ENCODE results near the gene IGIP.

IGIP gene

DNA sequence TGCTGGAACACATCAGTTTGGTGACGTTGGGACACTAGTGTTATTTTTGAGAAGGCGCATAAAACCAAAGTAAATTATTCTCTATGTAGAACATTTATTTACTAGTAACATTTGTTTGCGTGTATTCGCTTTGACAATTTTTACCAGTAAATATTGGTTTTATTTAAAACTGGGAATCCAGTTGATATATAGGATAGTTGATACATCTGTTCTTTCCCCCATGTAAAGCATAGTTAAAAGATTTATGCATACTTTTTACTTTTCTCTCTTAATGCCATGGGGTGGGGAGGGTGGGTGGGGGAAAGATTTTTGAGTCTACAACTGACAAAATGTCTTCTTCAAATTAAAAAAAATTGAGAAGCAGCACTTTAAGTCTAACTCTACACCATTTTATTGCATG is at the start of gene IGIP:
Gene IGIP (plus strand): TSS at position 301 of the 400 bp plus-strand sequence. CDS start 2,540 bp downstream, outside the sequence.
- no peak for DNase-seq

GRCh38 chr5:140076142-140076541 is 49.6 kb upstream of the IGIP start:
- no peak for DNase-seq

DNA sequence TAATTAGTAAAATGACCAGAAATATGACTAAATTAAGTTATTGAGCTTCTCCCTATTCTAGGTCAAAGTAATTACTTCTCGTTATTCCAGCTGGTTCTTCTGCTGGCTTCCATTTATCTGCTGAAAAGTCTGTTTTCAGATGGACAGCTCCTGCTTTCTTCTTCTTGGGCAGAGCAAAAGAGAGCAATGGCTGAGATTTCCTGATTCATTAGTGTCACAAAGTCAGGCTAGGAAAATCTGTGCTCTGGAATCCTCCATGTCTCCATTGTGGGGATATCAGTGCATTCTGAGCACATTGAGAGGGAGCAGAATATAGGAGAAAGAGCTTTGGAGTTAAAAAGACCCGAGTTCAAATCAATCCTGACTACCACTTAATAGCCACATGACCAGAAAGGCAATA is 48.9 kb upstream of the IGIP start:
- no peak for DNase-seq

- no peak for DNase-seq
Observed at GRCh38 chr5:140083120-140083519, 42.6 kb upstream of the IGIP start.

DNA sequence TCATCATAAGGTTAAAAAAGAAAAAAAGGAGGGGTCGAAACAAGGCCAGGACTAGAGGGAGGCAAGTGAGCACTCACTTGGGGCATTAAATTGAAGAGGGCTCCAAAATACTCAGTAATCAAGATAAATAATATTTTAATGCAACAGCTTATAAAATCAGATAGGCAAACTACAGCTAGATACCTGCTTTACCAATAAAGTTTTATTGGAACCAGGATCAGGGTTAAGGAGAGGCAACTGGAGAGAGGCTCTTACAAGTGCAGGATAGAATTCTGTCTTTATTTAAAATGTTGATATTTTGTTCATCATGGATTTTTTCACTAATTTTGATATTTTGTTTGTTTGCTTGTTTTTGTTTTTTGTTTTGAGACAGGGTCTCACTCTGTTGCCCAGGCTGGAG is 42.1 kb upstream of the IGIP start:
- DNase-seq, result no peak

GRCh38 chr5:140084541-140084940 is 41.2 kb upstream of the IGIP start:
- peak; percentile 16 for DNase-seq

GRCh38 chr5:140090251-140090650 is 35.5 kb upstream of the IGIP start:
- DNase-seq, result no peak

DNA sequence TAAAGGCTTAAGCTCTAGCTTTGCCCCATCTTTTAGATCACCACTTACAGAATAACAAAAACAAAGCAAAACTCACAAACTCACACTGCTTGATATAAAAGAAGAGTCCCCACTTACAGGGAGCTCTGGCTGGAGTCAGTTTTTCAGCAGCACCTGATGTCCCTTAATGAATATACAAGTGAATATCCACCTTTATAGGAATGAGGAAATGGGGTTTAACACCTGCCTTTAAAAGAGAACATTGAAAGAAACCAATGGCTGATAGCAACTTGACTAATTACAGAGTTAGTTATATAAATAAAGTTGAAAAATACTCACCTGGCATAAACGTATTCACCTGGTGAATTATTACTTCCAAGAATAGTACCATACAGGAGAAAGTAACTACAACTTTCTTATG is 32.6 kb upstream of the IGIP start:
- no peak for DNase-seq

- DNase-seq, result no peak
Observed at GRCh38 chr5:140093866-140094265, 31.9 kb upstream of the IGIP start.

DNA sequence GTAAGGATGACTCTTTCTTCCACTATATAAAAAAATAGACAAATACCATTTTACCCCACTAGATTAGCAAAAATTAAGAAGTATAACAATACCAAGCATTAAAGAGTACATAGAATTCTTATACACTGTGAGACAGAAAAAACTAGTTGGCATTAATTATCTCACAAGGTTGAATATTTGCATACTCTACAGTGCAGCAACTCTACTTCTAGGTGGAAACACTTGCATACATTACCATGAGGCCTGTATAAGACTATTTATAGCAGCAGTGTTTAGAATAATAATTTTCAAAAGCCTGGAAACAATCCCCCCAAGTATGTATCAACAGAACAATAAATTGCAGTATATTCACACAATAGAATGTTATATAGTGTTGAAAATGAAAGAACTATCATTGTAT is 30.8 kb upstream of the IGIP start:
- DNase-seq, result no peak

GRCh38 chr5:140101179-140101578 is 24.6 kb upstream of the IGIP start:
- no peak for DNase-seq

DNA sequence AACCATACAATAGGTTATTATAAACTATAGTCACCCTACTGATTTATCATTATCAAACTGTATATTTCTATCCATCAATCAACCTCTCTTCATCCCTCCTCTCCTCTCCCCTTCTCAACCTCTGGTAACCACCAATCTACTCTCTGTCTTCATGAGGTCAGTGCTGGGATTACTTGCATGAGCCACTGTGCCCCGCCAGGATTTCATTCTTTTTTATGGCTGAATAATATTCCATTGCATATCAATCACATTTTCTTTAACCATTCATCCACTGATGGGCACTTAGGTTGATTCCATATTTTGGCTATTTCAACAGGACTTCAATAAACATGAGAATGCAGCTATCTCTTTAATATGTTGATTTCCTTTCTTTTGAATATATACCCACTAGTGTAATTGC is 22.6 kb upstream of the IGIP start:
- no peak for DNase-seq

DNA sequence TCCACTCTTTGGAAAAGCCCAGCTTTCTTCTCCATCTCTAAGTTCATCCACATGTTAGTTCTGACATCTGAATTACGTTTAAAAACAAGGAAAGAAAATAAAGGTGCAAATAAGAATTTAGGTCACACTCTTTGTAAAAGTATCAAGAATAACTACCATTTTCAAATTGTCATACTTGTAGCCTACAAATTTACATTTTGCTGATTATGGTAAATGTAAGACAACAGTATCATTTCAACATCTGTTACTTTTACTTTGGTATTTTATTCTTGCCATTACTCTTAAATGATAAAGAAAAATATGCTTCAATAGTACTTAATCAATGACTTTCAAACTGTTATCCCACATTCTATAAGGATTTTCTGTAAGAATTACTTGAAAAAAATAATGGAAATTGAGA is 21.6 kb upstream of the IGIP start:
- no peak for DNase-seq

DNA sequence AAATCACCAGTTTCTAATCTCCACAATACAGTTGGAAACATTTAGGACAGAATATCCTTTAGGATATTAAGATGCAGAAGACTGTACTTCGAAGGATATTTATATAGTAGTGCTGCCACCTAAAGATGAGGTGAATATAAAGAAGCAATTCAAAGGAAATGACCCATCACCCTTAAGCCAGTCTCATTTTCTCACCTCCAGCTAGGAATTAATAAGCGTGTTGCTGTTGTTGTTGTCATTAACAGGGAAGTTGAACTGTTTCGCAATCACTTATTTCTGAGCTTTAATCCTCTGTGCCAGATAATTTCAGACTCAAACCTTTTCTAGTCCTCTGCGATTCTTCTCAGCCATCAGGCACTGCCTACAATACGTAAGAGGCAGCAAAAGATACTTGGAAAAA is 19.6 kb upstream of the IGIP start:
- DNase-seq, result no peak

DNA sequence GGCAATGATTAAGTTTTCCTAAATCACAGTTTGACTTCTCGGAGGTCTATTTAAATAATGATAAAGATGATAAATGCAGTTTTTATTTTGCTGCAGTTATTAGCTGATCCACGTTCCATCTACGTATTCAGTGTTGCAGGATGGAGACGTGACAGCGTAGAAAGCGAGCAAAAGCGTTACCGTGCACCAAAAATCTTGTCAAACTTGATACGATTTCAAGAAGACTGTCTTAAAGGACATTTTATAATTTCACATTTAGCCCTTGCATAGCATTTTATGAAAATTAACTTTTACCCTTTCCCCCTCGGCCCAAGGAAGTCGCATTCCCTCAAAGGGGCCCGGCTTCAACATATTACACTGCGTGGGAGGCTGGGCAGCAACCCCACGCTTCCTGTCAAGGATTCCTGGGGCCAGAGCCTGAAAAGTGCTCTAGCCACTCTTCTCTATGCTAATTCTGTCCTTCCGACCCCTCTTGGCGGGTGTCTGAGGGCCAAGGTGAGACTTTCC is 18.9 kb upstream of the IGIP start:
- DNase-seq, result no peak

- peak; percentile 95 for DNase-seq
Observed at GRCh38 chr5:140107312-140108092, 18.2 kb upstream of the IGIP start.

DNA sequence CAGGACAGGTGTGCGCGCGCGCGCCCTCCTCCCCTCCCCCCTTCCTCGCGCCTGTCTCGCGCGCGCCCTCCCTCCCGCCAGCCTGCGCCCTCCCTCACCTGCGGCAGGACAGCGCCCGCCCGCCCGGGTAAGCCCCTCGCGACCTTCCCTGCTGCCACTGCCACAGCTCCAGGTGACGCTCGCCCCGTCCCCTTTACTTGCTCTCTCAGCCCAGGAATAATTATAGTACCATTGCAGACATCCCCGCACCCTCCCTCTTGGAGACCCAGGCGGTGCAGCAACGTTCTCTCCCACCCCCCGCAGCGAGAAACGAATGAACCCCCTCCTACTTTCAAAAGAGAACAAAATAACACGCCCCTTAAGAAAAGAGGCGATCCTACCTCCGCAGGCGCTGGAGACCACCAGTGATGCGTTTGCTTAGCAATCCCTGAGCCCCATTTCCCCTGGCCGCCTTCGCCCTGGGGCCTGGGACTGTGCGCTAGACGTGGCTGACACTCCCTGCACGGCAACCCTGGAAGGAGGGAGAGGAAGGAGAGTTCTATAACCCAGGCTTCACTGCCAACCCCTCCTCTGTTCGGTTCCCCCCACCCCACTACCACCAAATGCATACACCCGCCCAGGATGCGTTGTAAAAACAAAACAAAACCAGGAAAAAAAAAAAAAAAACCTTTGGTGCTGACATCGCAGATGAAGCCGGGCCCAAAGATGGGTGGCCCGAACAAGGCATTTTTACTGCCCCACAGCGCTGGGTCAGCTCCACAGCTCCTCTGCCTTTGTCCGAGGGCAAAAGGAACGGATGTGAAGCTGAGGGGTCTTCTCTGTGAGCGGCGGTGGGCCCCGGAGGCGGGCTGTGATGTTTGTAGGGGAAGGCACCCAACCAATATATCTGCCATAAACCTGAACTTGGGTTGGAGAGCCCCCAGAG is 17.4 kb upstream of the IGIP start:
- peak; percentile 20 for DNase-seq

DNA sequence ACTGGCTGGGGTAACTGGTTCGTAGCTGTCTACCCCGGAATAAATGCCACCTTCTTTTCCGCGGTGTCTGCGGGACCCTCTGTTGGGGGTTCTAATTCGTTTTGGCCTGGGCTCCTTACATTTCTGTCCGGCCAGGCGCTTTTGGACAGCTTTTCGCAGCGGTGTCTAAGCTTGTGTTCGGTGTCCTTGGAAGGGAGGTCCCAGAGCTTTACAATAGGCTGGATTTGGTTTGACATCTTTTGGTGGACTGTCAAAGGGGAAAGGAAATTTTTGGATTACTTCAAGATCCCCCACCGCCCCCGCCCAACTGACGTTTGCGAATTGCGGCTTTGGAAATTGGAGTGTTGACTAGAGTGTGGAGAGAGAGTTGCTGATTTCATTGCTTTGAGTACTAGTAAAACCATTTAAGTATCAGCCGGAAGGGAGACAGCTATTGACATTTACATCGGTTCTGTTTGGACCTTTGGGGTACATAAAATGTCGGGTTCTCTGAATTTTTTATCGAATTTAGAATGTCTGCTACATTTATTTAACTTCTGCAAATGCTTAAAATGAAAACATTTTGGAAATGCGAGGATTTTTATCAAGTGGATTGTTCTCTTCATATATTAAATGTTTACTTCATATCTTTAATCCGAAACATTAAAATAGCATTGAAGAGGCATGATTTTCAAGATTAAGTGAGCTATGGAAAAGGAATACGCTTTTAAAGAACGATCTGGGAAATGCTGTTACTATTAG is 16.5 kb upstream of the IGIP start:
- DNase-seq, result peak; percentile 25

DNA sequence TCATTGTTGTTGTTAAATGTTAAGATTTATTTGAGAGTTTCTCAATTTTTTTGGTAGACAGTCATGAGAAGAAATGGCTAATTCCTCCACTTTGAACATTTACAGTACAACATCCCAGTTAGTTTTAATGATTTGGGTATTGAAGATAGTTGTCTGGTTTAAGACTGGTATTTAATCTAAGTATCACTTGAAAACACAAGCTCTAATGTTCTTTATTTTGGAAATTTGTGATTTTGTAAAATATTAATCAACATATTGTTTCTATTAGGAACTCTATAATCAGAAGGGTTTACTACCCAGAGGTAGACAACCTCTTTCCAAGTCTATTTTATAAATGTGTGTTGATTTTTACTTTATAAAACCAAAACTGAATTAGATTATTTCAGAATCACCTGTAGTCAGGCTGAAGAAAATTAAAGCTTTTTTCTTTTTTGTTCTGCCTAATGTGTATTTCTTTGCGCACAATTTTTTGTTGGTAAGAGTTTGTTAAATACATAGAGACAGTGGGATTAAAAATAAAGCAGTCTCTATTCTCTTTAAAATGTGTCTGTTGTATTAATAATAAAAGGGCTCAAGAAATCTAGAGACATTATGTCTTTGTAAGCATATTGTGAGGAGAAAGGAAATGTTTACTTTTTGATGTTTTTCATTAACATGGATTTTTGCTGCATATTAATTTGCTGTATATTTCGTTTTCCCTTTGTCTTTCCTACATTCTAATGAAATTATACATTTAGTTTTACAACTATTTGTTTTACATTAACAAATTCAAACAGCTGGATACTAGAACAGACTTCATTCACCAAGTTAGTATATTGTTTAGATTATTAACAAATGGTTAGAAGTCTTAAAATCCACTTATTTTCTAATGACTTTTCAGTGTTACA is 15.7 kb upstream of the IGIP start:
- DNase-seq, result no peak

DNA sequence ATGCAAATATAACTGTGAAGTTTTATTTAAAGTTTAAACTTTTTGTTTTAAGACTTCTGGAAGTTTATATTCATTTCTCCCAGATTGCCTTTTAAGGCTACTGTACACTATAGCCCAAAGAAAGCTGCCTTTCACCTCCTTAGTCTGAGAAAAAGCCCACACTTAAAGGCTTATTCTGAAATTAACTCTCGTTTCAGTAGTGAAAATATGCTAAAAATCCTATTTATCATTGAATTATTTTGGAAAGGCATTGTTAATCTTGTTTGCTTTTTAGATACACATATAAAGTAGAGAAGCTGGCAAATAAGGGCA is 15.1 kb upstream of the IGIP start:
- no peak for DNase-seq

DNA sequence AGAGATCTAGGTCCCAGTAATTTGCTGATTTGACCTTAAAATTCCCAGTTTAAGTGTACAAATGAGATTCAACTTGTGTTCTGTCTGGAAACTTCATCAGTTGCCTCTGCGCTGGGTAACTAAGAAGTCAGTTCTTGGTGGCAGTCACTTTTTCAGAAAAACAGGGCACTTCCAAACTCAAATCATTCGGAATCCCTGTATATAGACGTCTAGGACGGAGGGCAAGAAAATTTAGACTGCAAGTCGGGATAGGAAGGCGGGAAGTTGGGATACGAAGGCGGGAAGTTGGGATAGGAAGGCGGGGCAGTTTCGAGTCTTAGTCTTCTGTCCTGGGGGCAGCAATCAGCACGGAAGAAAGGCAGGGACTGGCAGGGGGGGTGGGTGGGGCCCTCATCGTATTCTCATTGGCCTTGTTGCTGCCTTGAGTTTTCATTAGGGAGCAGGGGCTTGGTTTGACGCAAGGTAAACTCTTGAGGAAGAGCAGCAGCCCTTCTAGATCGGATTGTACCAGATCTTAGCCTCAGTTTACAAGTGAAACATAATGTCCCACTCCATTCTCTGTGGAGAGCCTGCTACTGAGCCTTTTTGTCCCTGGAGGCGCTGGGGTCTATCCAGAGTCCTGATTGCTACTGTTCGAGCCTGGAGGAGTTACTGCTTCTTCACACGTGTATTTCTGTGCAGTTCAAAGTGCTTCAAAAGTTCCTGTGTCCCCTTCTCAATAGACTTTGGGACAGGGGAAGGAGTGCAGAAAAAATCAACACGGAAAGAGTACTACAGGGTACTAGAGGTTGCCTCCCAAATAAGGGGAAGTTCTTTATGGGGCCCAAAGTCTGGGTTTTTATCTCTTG is 14.5 kb upstream of the IGIP start:
- no peak for DNase-seq
